Liver (tissue), 3 donors: ENCODE measurements around the gene BBS7.

Experiments used
- EGR1 ChIP-seq, 2 donors: IDR thresholded peaks; 2 replicates each; pipeline ENCODE4 v1.6.1; 2016 to 2018; ENCODE audit warnings: antibody characterized with exemption in 2 of 2, low read depth in 2 of 2
- GABPA ChIP-seq, 2 donors: IDR thresholded peaks in 1 of 2; conservative IDR thresholded peaks in 1 of 2; 2 replicates each; pipeline ENCODE4 v1.6.1; 2016; ENCODE audit warnings: antibody characterized with exemption in 2 of 2, mild to moderate bottlenecking in 1 of 2, moderate library complexity in 1 of 2
- HNF4A ChIP-seq, 2 donors: conservative IDR thresholded peaks; 2 replicates each; pipeline ENCODE4 v1.6.1; 2016; ENCODE audit warnings: antibody characterized with exemption in 2 of 2, mild to moderate bottlenecking in 2 of 2
- MAX ChIP-seq: IDR thresholded peaks from 2 replicates; pipeline ENCODE4 v1.6.1; 2016; ENCODE audit warnings: antibody characterized with exemption
- NR2F2 ChIP-seq: IDR thresholded peaks from 2 replicates; pipeline ENCODE4 v1.6.1; 2016; ENCODE audit warnings: antibody characterized with exemption
- REST ChIP-seq: IDR thresholded peaks from 2 replicates; pipeline ENCODE4 v1.6.1; 2016; ENCODE audit warnings: antibody characterized with exemption, mild to moderate bottlenecking
- TAF1 ChIP-seq: conservative IDR thresholded peaks from 2 replicates; pipeline ENCODE4 v1.6.1; 2016; ENCODE audit warnings: antibody characterized with exemption, mild to moderate bottlenecking
- YY1 ChIP-seq: IDR thresholded peaks from 2 replicates; pipeline ENCODE4 v1.6.1; 2016; ENCODE audit warnings: antibody characterized with exemption, mild to moderate bottlenecking
- ZBTB33 ChIP-seq: IDR thresholded peaks from 2 replicates; pipeline ENCODE4 v1.6.1; 2016; ENCODE audit warnings: antibody characterized with exemption
- TF ChIP-seq, protein P1 (sequence below): fragments of 150-350 bp; IDR thresholded peaks from 2 replicates; pipeline ENCODE4 v1.5.1; 2017; ENCODE audit warnings: improper control_type of control experiment, low read depth, low read length; ENCODE audit not compliant: missing input control
- TF ChIP-seq, protein P2 (sequence below): IDR thresholded peaks from 2 replicates; pipeline ENCODE4 v1.6.1; 2016; ENCODE audit warnings: antibody characterized with exemption
- donor health status: healthy.
- donor health status: healthy.

DNA sequence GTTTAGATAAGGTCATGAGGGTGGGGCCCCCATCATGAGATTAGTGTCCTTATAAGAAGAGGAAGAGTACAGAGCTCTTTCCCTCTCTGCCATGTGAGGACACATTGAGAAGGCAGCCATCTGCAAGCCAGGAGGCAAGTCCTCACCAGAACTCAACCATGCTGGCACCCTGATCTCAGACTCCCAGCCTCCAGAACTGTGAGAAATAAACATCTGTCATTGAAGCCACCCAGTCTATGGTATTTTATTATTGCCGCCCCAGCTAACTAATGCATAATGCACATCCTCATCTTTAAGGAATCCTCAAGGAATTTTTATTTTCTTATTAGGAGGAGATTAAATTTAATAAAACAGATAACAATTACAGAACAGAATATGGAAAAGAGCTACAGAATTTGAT, 85.9 kb downstream of the BBS7 start:
- TF ChIP-seq, protein P1, sequence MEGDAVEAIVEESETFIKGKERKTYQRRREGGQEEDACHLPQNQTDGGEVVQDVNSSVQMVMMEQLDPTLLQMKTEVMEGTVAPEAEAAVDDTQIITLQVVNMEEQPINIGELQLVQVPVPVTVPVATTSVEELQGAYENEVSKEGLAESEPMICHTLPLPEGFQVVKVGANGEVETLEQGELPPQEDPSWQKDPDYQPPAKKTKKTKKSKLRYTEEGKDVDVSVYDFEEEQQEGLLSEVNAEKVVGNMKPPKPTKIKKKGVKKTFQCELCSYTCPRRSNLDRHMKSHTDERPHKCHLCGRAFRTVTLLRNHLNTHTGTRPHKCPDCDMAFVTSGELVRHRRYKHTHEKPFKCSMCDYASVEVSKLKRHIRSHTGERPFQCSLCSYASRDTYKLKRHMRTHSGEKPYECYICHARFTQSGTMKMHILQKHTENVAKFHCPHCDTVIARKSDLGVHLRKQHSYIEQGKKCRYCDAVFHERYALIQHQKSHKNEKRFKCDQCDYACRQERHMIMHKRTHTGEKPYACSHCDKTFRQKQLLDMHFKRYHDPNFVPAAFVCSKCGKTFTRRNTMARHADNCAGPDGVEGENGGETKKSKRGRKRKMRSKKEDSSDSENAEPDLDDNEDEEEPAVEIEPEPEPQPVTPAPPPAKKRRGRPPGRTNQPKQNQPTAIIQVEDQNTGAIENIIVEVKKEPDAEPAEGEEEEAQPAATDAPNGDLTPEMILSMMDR, result no peak
- TF ChIP-seq REST (no peak), TAF1 (no peak), MAX (no peak), GABPA (IDR thresholded peaks at IDR 0.05 in 1 of 2, conservative IDR thresholded peaks at IDR 0.05 in 1 of 2) (no peak), NR2F2 (no peak), HNF4A (conservative IDR thresholded peaks at IDR 0.05) (no peak), ZBTB33 (no peak), EGR1 (IDR thresholded peaks at IDR 0.05; ENCODE audit: low read depth in 2 of 2) (no peak), YY1 (no peak)
- TF ChIP-seq, protein P2, sequence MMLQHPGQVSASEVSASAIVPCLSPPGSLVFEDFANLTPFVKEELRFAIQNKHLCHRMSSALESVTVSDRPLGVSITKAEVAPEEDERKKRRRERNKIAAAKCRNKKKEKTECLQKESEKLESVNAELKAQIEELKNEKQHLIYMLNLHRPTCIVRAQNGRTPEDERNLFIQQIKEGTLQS, result no peak
